Neural crest cell (in vitro differentiated cells): Measurements from ENCODE around the gene SQSTM1. TPM values are rescaled to one million over a fixed set of nuclear protein-coding genes. Genes with fewer than 3 reads are reported as not detected.
A peak's percentile ranks its signal among the peaks of the same experiment; 100 is the strongest.

Experiments
- DNase-seq: peaks from one replicate; pipeline ENCODE4 v3.0.0; 2021; ENCODE audit warnings: low read depth, mixed read lengths, low spot score
- H3K27ac Mint-ChIP-seq: one replicate; pipeline ENCODE4 v1.8.0; 2021; ENCODE audit warnings: mild to moderate bottlenecking, mixed read lengths; ENCODE audit not compliant: unreplicated experiment
- H3K27me3 Mint-ChIP-seq: 2 replicates; pipeline ENCODE4 v1.8.0; 2021; ENCODE audit warnings: low read depth, mild to moderate bottlenecking, mixed read lengths
- H3K36me3 Mint-ChIP-seq: 2 replicates; pipeline ENCODE4 v1.8.0; 2021; ENCODE audit warnings: low read depth, mild to moderate bottlenecking, mixed read lengths
- H3K4me1 Mint-ChIP-seq: 2 replicates; pipeline ENCODE4 v1.8.0; 2021; ENCODE audit warnings: mixed read lengths
- H3K4me3 Mint-ChIP-seq: one replicate; pipeline ENCODE4 v1.8.0; 2021; ENCODE audit warnings: mild to moderate bottlenecking, mixed read lengths
- H3K9me3 Mint-ChIP-seq: 2 replicates; pipeline ENCODE4 v1.8.0; 2021; ENCODE audit warnings: mixed read lengths
- total RNA-seq: library from RNA; stranded (reverse); gene quantifications from 2 replicates; pipeline ENCODE4 v1.2.1, GENCODE V29; 2021
- TF ChIP-seq, protein P1 (sequence below): fragments of 200-600 bp; sonication (generic); conservative IDR thresholded peaks from 2 replicates; pipeline ENCODE4 v1.5.0; 2021; ENCODE audit warnings: antibody characterized with exemption, mild to moderate bottlenecking

Gene SQSTM1
- total RNA-seq, 1 donor from 2014 or later, result 69.5 TPM

DNA sequence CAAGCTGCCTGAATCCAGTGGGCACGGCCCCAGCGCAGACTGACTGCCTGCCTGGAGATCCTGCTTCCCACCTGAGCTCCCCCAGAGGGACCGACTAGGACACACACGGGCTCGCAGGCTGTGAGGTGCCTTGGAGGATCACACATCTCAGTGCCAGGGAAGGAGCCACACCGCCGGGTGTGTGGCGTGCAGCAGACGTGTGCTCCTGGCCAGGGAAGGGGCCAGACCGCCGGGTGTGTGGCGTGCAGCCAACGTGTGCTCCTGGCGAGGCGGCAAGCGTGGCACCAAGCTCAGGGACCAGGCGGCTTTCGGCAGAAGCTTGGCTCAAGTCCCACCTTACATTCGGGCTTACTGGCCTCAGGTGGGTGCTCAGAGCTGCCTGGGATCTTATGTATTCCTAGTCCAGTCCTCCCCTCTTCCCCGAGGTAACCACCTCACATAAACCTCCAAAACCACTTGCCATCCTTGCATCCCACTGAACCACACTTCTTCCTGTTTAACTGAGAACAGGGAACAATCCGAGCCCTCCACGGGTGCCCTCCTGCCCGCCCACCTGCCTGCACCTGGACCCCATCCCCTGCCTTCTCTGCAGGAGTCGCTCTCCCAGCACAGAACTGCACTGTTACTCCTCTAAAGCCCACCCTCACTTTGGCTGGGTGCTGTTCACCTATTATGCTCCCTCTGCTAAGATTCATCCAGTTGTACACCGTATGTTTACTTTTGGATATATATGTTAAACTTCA is 60.3 kb downstream of the SQSTM1 start:
- H3K27ac Mint-ChIP-seq, result peak overlapping the region; percentile 35
- TF ChIP-seq, protein P1, sequence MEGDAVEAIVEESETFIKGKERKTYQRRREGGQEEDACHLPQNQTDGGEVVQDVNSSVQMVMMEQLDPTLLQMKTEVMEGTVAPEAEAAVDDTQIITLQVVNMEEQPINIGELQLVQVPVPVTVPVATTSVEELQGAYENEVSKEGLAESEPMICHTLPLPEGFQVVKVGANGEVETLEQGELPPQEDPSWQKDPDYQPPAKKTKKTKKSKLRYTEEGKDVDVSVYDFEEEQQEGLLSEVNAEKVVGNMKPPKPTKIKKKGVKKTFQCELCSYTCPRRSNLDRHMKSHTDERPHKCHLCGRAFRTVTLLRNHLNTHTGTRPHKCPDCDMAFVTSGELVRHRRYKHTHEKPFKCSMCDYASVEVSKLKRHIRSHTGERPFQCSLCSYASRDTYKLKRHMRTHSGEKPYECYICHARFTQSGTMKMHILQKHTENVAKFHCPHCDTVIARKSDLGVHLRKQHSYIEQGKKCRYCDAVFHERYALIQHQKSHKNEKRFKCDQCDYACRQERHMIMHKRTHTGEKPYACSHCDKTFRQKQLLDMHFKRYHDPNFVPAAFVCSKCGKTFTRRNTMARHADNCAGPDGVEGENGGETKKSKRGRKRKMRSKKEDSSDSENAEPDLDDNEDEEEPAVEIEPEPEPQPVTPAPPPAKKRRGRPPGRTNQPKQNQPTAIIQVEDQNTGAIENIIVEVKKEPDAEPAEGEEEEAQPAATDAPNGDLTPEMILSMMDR, result no peak
- no peak overlapping the region for H3K4me3 Mint-ChIP-seq
- H3K27me3 Mint-ChIP-seq, result no peaks in the 10 kb centered on the region
- H3K36me3 Mint-ChIP-seq, result peaks cover 45% of the 10 kb centered on the region
- DNase-seq, result no peak
- peaks cover 19% of the 10 kb centered on the region for H3K9me3 Mint-ChIP-seq
- no peaks in the 10 kb centered on the region for H3K4me1 Mint-ChIP-seq

DNA sequence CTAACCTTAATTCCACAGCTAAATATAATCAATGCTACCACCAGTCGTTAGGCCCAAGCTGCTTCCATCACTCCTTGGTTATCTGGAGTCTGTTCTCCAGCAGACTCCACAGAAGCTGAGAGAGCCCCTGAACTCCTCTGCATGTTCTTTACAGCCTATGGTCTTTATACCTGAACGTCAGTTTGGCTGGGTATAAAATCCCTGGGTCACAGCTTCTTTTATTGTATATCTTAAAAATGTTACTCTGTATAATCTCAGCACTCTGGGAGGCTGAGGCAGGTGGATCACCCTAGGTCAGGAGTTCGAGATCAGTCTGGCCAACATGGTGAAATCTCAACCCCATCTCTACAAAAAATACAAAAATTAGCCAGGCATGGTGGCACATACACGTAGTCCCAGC is 61.6 kb downstream of the SQSTM1 start:
- Mint-ChIP-seq H3K36me3 (peaks cover 54% of the 10 kb centered on the region), H3K27me3 (no peaks in the 10 kb centered on the region), H3K4me3 (no peak overlapping the region), H3K27ac (no peak overlapping the region), H3K9me3 (peaks cover 21% of the 10 kb centered on the region), H3K4me1 (no peaks in the 10 kb centered on the region)
- DNase-seq, result no peak
- TF ChIP-seq, protein P1, result no peak

- no peak for DNase-seq
- Mint-ChIP-seq H3K36me3 (peaks cover 52% of the 10 kb centered on the region), H3K4me1 (no peaks in the 10 kb centered on the region), H3K27ac (no peak overlapping the region), H3K4me3 (no peak overlapping the region), H3K9me3 (peaks cover 21% of the 10 kb centered on the region), H3K27me3 (no peaks in the 10 kb centered on the region)
- TF ChIP-seq, protein P1, result no peak
Measured at GRCh38 chr5:179883163-179883562, 62.5 kb downstream of the SQSTM1 start.

GRCh38 chr5:179885491-179886090 is 64.9 kb downstream of the SQSTM1 start:
- H3K27me3 Mint-ChIP-seq, result no peaks in the 10 kb centered on the region

GRCh38 chr5:179886190-179886911 is 65.6 kb downstream of the SQSTM1 start:
- Mint-ChIP-seq H3K36me3 (peaks cover 49% of the 10 kb centered on the region), H3K27me3 (no peaks in the 10 kb centered on the region), H3K9me3 (peaks cover 21% of the 10 kb centered on the region), H3K4me1 (no peaks in the 10 kb centered on the region), H3K27ac (no peak overlapping the region), H3K4me3 (no peak overlapping the region)
- no peak for DNase-seq
- TF ChIP-seq, protein P1, result no peak

More at GRCh38 chr5:179885491-179886090, 64.9 kb downstream of the SQSTM1 start:
- Mint-ChIP-seq H3K27ac (peak overlapping the region; percentile 43), H3K4me1 (no peaks in the 10 kb centered on the region), H3K36me3 (peaks cover 52% of the 10 kb centered on the region), H3K4me3 (no peak overlapping the region), H3K9me3 (peaks cover 21% of the 10 kb centered on the region)
- TF ChIP-seq, protein P1, result no peak
- no peak for DNase-seq
